Thyroid gland (tissue), 4 donors: Measurements from ENCODE around the gene LHX8. TPM values are rescaled to one million over a fixed set of nuclear protein-coding genes. Genes with fewer than 3 reads are reported as not detected.

ENCODE experiments used
- DNase-seq, 2 donors: peaks; one replicate each; pipeline ENCODE4 v3.0.0-alpha.2; 2019
- H3K27ac ChIP-seq, 3 donors: fragments of 200-600 bp; sonication (generic); 1 replicate in 2 of 3; 2 replicates in 1 of 3; pipeline ENCODE4 v1.5.1; 2016 to 2019; ENCODE audit warnings: mild to moderate bottlenecking in 1 of 3, moderate library complexity in 1 of 3
- H3K27me3 ChIP-seq: fragments of 200-600 bp; sonication (generic); one replicate; pipeline ENCODE4 v1.5.1; 2019
- H3K36me3 ChIP-seq, 2 donors: fragments of 200-600 bp; sonication (generic); one replicate each; pipeline ENCODE4 v1.5.1; 2016 to 2019
- H3K4me1 ChIP-seq, 2 donors: fragments of 200-600 bp; sonication (generic); one replicate each; pipeline ENCODE4 v1.5.1; 2017 to 2019
- H3K4me3 ChIP-seq, 3 donors: fragments of 200-600 bp; sonication (generic); replicated peaks in 1 of 3; 1 replicate in 2 of 3; 2 replicates in 1 of 3; pipeline ENCODE4 v1.5.1; 2016; ENCODE audit warnings: mild to moderate bottlenecking in 1 of 3
- H3K9me3 ChIP-seq: fragments of 200-600 bp; sonication (generic); one replicate; pipeline ENCODE4 v1.5.1; 2017
- CTCF ChIP-seq, 6 experiments: fragments of 200-600 bp in 3 of 6; fragments of 450-650 bp in 3 of 6; sonication (generic) in 3 of 6; IDR thresholded peaks; one replicate each; pipeline ENCODE4 v1.5.1; 2016 to 2019; ENCODE audit warnings: antibody characterized with exemption in 6 of 6, mild to moderate bottlenecking in 2 of 6, inconsistent platforms in 1 of 6, moderate library complexity in 1 of 6
- POLR2A ChIP-seq, 2 donors: fragments of 450-650 bp; IDR thresholded peaks; one replicate each; pipeline ENCODE4 v1.6.1; 2017; ENCODE audit warnings: antibody characterized with exemption in 2 of 2, mild to moderate bottlenecking in 2 of 2, moderate library complexity in 1 of 2
- WGBS, 2 donors: methylation state at CpG; one replicate each; pipeline ENCODE4 v1.1.5; 2017; 5-methylcytosine and 5-hydroxymethylcytosine counted together
- intact Hi-C: fragments of 100-400 bp; cut with DNase I; formaldehyde crosslinking; loops from one replicate; pipeline ENCODE4 v1.15.1; 2023
- total RNA-seq, 4 donors: library from RNA; depleted of rRNA; stranded (reverse); fragments of >200 nt; gene quantifications; one replicate each; pipeline ENCODE4 v1.2.3, GENCODE V29; 2016

Gene LHX8
- total RNA-seq, 4 donors from 2014 or later: 0.22 to 1.9 (median 0.79) TPM; not detected in 1

DNA sequence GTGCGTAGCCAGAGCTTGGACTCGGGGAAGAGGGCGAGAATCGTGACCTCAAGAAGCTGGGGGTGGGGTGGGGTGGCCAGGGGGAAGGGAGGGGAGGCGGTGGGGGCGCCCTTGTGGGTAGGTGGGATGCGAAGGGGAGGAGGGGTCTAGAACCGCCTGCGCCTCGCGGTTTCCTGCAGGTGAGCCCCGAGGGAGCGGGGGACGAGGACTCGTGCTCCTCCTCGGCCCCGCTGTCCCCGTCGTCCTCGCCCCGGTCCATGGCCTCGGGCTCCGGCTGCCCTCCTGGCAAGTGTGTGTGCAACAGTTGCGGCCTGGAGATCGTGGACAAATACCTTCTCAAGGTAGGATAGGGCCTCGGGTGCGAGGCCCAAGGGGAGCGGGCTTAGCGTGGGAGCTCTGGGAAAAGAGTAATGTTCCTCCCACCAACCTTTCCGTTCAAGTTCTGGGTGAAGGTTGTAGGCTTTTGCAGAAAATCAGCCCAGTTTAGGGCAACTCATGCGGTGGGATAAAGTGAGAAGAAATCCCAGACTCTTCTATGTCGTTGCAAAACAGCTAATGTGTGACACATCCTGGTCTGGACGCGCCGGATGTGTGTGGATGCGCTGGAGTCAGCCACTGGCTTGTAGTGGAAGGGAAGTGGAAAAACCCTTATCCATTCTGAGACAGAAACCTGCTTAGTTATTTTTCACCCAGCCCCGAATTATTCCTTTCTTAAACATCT lies 2.9 kb downstream of the LHX8 start:
- peaks cover 42% of the 10 kb centered on the region for H3K27me3 ChIP-seq
- H3K4me3 ChIP-seq: no peak overlapping the region
- peaks cover 12 to 23% of the 10 kb centered on the region in 2 donors for H3K4me1 ChIP-seq
- no peaks in the 10 kb centered on the region for H3K36me3 ChIP-seq
- DNase-seq: no peak
- WGBS, 2 donors: 16 to 19% methylated on average over 22 to 31 of the region's 37 CpGs
- intact Hi-C loops: no loop called here
- H3K9me3 ChIP-seq: no peaks in the 10 kb centered on the region
- no peak overlapping the region for H3K27ac ChIP-seq
- no peak for TF ChIP-seq CTCF (IDR thresholded peaks at IDR 0.05)
- no peak for TF ChIP-seq POLR2A (IDR thresholded peaks at IDR 0.05)

GRCh38 chr1:75152092-75152491 lies 17.9 kb downstream of the LHX8 start:
- 80 to 86% methylated on average over 2 of the region's 2 CpGs for WGBS, 2 donors
- no peak overlapping the region for H3K27ac ChIP-seq

DNA sequence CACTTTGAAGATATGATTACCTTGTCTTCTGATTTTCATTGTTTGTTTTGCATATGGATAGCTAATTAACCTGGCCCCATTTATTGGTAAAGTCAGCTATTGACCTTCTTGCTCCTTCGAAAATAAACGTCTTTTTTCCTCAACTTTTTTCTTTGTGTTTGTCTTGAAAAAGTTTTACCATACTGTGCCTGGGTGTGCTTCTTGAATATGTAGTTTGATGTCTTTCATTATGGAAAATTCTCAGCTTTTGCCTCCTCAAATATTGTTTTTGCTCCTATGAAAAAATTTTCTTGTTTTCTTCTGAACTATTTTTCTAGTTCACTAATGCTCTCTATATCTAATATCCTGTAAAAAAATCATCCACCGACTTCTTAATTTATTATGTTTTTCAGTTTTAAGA lies 25.0 kb downstream of the LHX8 start:
- Histone ChIP-seq H3K27ac (no peak overlapping the region), H3K27me3 (no peaks in the 10 kb centered on the region), H3K36me3 (no peaks in the 10 kb centered on the region), H3K9me3 (no peaks in the 10 kb centered on the region), H3K4me3 (no peak overlapping the region), H3K4me1 (no peaks in the 10 kb centered on the region)
- TF ChIP-seq CTCF (IDR thresholded peaks at IDR 0.05) (no peak), POLR2A (IDR thresholded peaks at IDR 0.05) (no peak)
- DNase-seq: no peak
- intact Hi-C loops: no loop called here
- 92% methylated on average over 3 of the region's 3 CpGs for WGBS, 2 donors

More at GRCh38 chr1:75152092-75152491, 17.9 kb downstream of the LHX8 start:
- H3K4me3 ChIP-seq: no peak overlapping the region
- no peaks in the 10 kb centered on the region for H3K36me3 ChIP-seq
- TF ChIP-seq POLR2A (IDR thresholded peaks at IDR 0.05): no peak
- no peak for DNase-seq
- no peaks in the 10 kb centered on the region for H3K9me3 ChIP-seq
- no peaks in the 10 kb centered on the region for H3K4me1 ChIP-seq
- intact Hi-C loops: no loop called here
- H3K27me3 ChIP-seq: no peaks in the 10 kb centered on the region

DNA sequence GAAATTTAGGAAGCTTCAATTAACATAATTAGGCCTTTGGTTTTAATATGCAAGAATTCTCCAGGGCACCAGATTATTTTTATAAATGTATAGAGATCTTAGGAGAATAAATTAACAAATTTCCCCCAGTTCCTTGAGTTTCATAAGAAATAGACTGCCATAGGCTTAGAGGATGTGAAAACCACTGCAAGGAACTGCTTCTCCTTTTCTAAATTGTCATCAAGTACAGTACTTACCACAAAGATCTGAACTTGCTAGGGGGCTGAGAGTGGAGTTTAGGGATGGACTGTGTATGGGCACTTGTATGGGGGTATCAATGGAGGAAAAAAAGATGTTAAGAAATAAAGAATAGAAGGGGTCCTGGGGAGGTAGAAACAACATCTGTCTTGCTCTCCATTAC lies 31.1 kb downstream of the LHX8 start:
- no peak for TF ChIP-seq POLR2A (IDR thresholded peaks at IDR 0.05)
- no peak for TF ChIP-seq CTCF (IDR thresholded peaks at IDR 0.05)
- no peaks in the 10 kb centered on the region for H3K9me3 ChIP-seq
- no peak overlapping the region for H3K4me3 ChIP-seq
- no peak overlapping the region for H3K27ac ChIP-seq
- no peaks in the 10 kb centered on the region for H3K4me1 ChIP-seq
- intact Hi-C loops: no loop called here
- no peaks in the 10 kb centered on the region for H3K36me3 ChIP-seq
- DNase-seq: no peak
- H3K27me3 ChIP-seq: no peaks in the 10 kb centered on the region

DNA sequence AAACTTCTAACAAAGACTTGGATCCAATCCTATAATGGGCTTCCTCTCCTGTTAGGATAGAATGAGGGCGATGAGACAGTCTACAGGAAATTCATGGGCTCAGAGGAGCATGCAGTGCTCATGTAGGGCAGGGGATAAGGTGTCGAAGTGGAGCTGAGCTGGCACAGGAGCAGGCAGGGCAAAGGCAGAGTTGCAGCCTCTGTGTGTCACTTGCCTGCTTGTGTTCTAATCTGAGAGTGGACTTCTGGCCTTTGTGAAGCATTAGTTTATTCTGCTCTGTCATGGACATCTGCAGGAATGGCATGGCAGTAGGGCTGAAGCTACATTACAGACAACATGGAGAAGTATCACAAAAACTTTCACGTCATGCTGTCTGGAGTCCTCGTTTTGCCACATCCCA lies 32.6 kb downstream of the LHX8 start:
- WGBS, 2 donors: 80% methylated on average over 4 of the region's 4 CpGs
- Histone ChIP-seq H3K27ac (no peak overlapping the region), H3K4me3 (no peak overlapping the region), H3K27me3 (no peaks in the 10 kb centered on the region), H3K36me3 (no peaks in the 10 kb centered on the region), H3K4me1 (no peaks in the 10 kb centered on the region), H3K9me3 (no peaks in the 10 kb centered on the region)
- no peak for DNase-seq
- TF ChIP-seq POLR2A (IDR thresholded peaks at IDR 0.05) (no peak), CTCF (IDR thresholded peaks at IDR 0.05) (no peak)
- intact Hi-C loops: no loop called here
